Mesangial cell (primary cell): Measurements from ENCODE around the gene OR2T11. TPM values are rescaled to one million over a fixed set of nuclear protein-coding genes. Genes with fewer than 3 reads are reported as not detected.

Experiments used
- total RNA-seq: library from RNA; depleted of rRNA; stranded (reverse); fragments of >200 nt; gene quantifications from 2 replicates; pipeline ENCODE4 v1.2.3, GENCODE V29; 2015

OR2T11 gene
- not detected in 2 replicates for total RNA-seq

DNA sequence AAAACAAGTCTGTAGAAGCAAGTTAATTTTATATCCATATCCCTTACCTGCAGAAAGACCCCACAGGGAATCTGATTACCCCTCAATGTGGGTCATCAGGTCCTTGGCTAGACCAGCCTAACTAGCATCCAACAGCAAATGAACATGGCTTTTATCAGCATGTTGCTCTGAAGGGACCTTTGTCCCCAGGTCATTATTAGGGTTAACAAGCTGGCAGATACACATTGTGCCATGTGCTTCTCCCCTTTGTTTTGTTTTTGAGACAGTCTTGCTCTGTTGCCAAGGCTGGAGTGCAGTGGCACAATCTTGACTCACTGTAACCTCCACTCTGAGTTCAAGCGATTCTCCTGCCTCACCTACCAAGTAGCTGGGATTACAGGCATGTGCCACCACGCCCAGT is at the start of gene OR2T11:
TSS of gene OR2T11 (minus strand) at position 101 of the 400 bp plus-strand sequence. CDS start 7,963 bp downstream, outside the sequence.

GRCh38 chr1:248655354-248655753 is 20.5 kb upstream of the OR2T11 start, which contains the start of gene OR2T27:
OR2T27 (minus strand) TSS chr1:248655528; CDS start chr1:248650884, 4,644 bp downstream.

DNA sequence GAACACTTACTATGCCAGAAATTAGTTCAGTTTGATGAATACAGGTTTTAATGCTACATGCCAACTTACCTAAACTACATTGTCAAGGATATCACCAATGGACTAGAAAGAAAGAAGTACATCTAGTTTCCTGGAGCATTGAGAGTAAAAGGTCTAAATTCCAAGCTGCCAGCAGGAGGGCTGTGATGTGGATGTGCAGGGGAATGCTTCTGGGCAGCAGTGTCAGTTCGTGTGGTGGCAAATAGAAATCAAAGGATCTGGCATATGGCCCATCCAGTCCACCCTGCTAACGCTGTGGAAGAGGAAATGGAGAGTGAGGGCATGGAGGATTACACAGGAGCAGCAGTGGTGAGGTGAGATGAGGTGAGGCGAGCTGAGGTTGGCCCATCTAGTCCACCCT is 10.3 kb upstream of the OR2T11 start, which contains the start of gene OR2T35:
TSS of gene OR2T35 (minus strand) at position 101 of the 400 bp plus-strand sequence. CDS start 6,020 bp downstream, outside the sequence.

GRCh38 chr1:248597589-248597988 is 37.3 kb downstream of the OR2T11 start, which contains the start of gene OR2T10:
OR2T10 (minus strand) TSS chr1:248597700; CDS start chr1:248593768, 3,932 bp downstream.

DNA sequence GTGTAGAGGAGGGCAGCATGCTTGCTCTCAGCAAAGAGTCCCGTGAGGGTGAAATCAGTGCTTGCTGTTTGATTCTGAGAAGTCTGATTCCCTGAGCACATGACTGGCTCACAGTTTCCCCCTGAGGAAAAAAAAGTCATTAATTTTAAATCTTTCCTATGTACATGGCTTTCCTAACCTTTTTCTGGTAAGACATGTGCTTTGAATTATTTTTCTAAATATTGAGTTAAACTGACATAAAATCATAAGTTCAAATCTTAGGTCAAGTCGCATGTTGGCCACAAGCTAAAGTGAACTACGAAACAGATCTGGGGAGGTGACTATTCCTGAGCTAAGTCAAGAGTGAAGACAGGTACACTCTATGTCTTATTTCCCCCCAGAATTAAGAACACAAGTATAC is 60.2 kb downstream of the OR2T11 start, which contains the start of gene OR2T34:
TSS of gene OR2T34 (minus strand) at position 101 of the 400 bp plus-strand sequence. CDS start at position 101, 0 bp downstream.

Other genes starting within 250 kb of the OR2T11 start
- gene OR2T1, start 232.0 kb downstream of the OR2T11 start, total RNA-seq: not detected in 2 replicates
- not detected in 2 replicates for gene OR2T2, start 189.5 kb downstream of the OR2T11 start, total RNA-seq
- not detected in 2 replicates for gene OR2T3, start 161.7 kb downstream of the OR2T11 start, total RNA-seq
- not detected in 2 replicates for gene OR2T5, start 146.5 kb downstream of the OR2T11 start, total RNA-seq
- gene OR2G6, start 127.0 kb downstream of the OR2T11 start, total RNA-seq: not detected in 2 replicates
- not detected in 2 replicates for gene OR2T29, start 72.3 kb downstream of the OR2T11 start, total RNA-seq
- gene OR2T34, start 60.3 kb downstream of the OR2T11 start, total RNA-seq: not detected in 2 replicates
- gene OR2T10, start 37.4 kb downstream of the OR2T11 start, total RNA-seq: not detected in 2 replicates
- not detected in 2 replicates for gene OR2T35, start 10.2 kb upstream of the OR2T11 start, total RNA-seq
- not detected in 2 replicates for gene OR2T27, start 20.4 kb upstream of the OR2T11 start, total RNA-seq
- not detected in 2 replicates for gene OR14I1, start 67.7 kb upstream of the OR2T11 start, total RNA-seq
- gene LYPD8, start 120.7 kb upstream of the OR2T11 start, total RNA-seq: not detected in 2 replicates
- gene SH3BP5L, start 190.8 kb upstream of the OR2T11 start, total RNA-seq: 22.7 and 23.7 TPM in 2 replicates
- 20.0 and 29.8 TPM in 2 replicates for gene ZNF672, start 203.1 kb upstream of the OR2T11 start, total RNA-seq
- 20.3 and 23.6 TPM in 2 replicates for gene ZNF692, start 224.0 kb upstream of the OR2T11 start, total RNA-seq